DMS153 treated with DMSO at 0.1 percent for 48 hours (cell line): ENCODE measurements around the gene TEX55.
"Not testable (repeated sequence)": the region's sequence is repeated elsewhere in the genome, so short reads cannot be mapped to it uniquely, and the experiment has no call there.

Source experiments
- DNase-seq: peaks from one replicate; lab custom pipeline; 2025; ENCODE audit not compliant: unreplicated experiment; lab: John Stamatoyannopoulos, UW

The TEX55 gene

GRCh38 chr3:119160361-119160760, 14.4 kb downstream of the TEX55 start:
- DNase-seq = no peak

- DNase-seq = no peak
Observed at GRCh38 chr3:119160815-119161214, 14.8 kb downstream of the TEX55 start.

- no peak for DNase-seq
Observed at GRCh38 chr3:119161240-119161639, 15.3 kb downstream of the TEX55 start.

GRCh38 chr3:119164745-119165144, 18.8 kb downstream of the TEX55 start:
- DNase-seq = not testable (repeated sequence)

GRCh38 chr3:119170821-119171220, 24.9 kb downstream of the TEX55 start:
- no peak for DNase-seq

- DNase-seq = no peak
Observed at GRCh38 chr3:119173325-119173724, 27.4 kb downstream of the TEX55 start, which contains the start of gene UPK1B. Gene UPK1B (plus strand): TSS chr3:119173598. CDS start chr3:119186742, 13,144 bp downstream.

- DNase-seq = no peak
Observed at GRCh38 chr3:119175872-119176756, 30.1 kb downstream of the TEX55 start.

GRCh38 chr3:119176778-119177177, 30.8 kb downstream of the TEX55 start:
- no peak for DNase-seq

- DNase-seq = no peak
Observed at GRCh38 chr3:119177321-119177720, 31.4 kb downstream of the TEX55 start.

GRCh38 chr3:119181765-119182164, 35.8 kb downstream of the TEX55 start:
- no peak for DNase-seq

- DNase-seq = no peak
Observed at GRCh38 chr3:119184111-119184510, 38.1 kb downstream of the TEX55 start.

- DNase-seq = no peak
Observed at GRCh38 chr3:119184796-119185570, 39.0 kb downstream of the TEX55 start.

- DNase-seq = no peak
Observed at GRCh38 chr3:119187266-119187665, 41.3 kb downstream of the TEX55 start.

- DNase-seq = no peak
Observed at GRCh38 chr3:119191800-119192199, 45.8 kb downstream of the TEX55 start.

- no peak for DNase-seq
Observed at GRCh38 chr3:119194237-119195150, 48.5 kb downstream of the TEX55 start.

- no peak for DNase-seq
Observed at GRCh38 chr3:119195151-119195476, 49.1 kb downstream of the TEX55 start.

GRCh38 chr3:119195911-119196310, 49.9 kb downstream of the TEX55 start:
- no peak for DNase-seq
